ENCODE results near the gene CD52.

Gene CD52

DNA sequence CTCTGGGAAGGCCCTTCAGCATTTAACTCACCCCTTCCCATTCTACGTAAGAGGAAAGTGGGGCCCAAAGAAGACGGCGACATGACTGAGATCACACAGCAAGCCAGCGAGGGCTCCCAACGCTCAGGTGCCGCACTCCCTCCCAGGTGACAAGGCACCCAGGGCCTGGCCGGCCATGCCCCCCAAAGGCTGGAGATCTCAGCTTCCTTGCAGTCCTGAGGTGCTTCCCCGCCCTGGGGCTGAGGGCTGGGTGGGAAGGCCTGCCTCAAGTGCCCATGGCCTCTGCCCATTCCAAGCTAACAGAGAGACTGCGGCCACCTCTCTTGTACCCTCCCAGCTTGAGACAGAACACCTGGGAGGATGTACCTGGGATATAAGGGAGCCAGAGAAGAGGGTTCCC, 37.2 kb downstream of the CD52 start:
- no peak for DNase-seq (ENCODE audit: low spot score)

GRCh38 chr1:26356106-26356505, 38.3 kb downstream of the CD52 start:
- DNase-seq (ENCODE audit: low spot score): no peak

DNA sequence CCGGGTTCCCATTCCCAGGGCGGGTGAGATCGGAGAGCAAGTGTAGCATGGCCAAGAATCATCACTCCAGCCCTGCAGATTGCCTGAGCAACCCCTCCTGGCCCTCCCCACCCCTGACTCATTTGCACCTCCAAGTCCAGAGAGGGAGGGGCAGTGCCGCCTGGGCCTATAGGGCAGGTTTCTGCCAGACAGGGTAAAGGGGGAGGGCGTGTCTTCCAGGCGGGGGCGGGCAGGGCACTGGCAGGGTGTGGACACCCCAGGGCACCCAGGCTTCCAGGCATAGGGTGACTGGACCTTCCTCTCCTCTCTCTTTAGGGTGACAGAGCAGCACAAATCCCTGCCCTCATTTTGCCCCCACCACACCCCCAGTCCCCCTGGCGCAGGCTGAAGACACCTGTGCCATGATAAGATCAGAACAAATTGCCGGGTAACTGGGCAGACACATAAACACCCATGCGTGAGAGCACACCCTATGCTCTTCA, 39.4 kb downstream of the CD52 start:
- no peak for DNase-seq (ENCODE audit: low spot score)

- DNase-seq (ENCODE audit: low spot score): no peak
These were observed 40.9 kb downstream of the CD52 start for GRCh38 chr1:26358411-26359384.

GRCh38 chr1:26359981-26360806, 42.4 kb downstream of the CD52 start:
- DNase-seq (ENCODE audit: low spot score): no peak

GRCh38 chr1:26360807-26361604, 43.2 kb downstream of the CD52 start:
- no peak for DNase-seq (ENCODE audit: low spot score)

DNA sequence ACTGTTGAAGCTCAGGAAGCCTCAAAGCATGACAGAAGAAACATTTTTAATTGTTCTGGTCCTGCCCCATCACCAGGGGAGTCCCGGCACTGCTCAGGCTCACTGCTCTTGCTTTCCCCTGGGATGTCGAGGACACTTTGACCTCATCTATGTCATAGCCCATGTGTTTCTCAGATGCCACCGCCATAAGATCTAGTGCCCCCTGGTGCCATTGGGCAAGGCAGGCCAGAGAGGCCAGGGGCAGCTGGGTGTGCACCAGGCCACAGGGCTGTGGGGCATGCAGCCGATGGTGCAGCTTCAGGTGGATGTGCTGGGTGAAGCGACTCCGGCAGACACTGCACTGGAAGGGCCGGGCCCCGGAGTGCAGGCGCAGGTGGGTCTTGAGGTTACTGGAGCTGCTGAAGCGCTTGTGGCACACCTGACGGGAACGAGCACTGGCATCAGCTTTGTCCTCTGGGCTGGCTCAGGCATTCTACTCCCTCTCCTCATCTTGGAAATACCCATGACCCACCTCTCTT, 43.9 kb downstream of the CD52 start:
- no peak for DNase-seq (ENCODE audit: low spot score)

GRCh38 chr1:26362331-26362730, 44.6 kb downstream of the CD52 start:
- DNase-seq (ENCODE audit: low spot score): no peak

DNA sequence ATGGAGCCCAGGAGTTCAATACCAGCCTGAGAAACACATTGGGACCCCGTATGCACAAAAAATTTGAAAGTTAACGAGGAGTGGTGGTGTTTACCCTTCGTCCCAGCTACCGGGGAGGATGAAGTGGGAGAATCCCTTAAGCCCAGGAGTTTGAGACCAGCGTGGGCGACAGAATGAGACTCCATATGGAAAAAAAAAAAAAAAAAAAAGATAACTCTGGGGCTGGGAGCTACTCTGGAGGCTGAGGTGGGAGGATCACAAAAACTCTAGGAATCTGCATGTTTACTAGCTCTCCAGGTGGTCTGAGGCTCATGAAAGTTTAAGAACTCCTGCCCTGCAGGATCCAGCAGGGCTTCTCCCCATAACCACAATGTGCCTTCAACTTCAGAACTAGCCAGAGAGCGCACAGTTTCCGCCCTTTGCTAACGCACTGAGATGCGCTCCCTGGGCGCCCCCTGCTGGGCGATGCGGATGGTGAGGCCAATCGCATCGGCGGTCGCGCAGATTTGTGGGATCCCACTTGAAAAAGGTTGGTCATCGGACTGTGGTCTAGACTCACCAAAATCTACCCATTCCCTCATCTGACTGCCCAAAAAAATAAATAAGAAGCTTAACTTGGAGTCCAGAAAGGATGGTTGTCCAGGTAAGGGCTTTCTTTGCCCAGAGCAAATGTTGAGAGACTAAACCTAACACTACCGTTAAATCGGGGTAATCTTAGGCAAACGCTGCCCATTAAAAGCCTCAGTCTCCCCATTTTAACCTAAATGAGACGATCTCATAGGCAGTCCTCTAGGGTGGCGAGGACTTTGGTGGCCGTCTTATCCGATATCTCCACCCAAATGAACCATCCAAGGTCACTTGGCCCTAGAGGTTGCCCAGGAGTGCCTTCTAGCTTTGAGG, 46.0 kb downstream of the CD52 start:
- peak; percentile 84 for DNase-seq (ENCODE audit: low spot score)

DNA sequence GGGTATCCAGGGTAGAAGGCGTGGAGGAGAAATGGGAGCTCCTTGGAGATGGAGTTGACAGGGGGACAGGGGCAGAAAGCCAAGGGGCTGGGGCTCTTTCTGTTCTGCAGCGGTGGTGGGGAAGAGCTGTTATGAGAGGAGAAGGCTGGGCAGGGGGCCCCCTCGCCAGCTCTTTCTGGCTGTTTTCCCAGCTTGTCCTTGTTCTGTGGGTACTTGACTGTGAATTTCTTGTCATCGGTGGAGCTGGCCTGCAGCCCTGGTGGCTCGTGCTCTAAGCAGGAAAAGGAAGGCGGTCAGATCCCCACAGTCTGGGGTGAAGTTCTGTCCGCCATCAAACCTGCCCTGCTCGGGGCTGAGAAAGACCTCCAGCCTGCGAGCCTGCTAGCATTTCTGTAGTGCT, 47.2 kb downstream of the CD52 start:
- DNase-seq (ENCODE audit: low spot score): no peak

- DNase-seq (ENCODE audit: low spot score): no peak
These were observed 49.7 kb downstream of the CD52 start for GRCh38 chr1:26367441-26367840.

- DNase-seq (ENCODE audit: low spot score): no peak
These were observed 50.2 kb downstream of the CD52 start for GRCh38 chr1:26368006-26368405.

GRCh38 chr1:26368486-26368885, 50.7 kb downstream of the CD52 start:
- DNase-seq (ENCODE audit: low spot score): no peak
